K562 (cell line): ENCODE measurements around the gene PLEKHM2. TPM values are rescaled to one million over a fixed set of nuclear protein-coding genes. Genes with fewer than 3 reads are reported as not detected.
A peak's percentile ranks its signal among the peaks of the same experiment; 100 is the strongest.

Experiments
- ATAC-seq: fragments of 200-7000 bp; cut with Tn5 transposase; 3 replicates; pipeline ENCODE4 v1.9.1; 2020; ENCODE audit warnings: moderate library complexity
- BruUV-seq: library from RNA; stranded (reverse); fragments of 400-500 nt; replicated peaks from 2 replicates; lab custom pipeline; 2021; lab: Mats Ljungman, UMichigan
- CTCF ChIA-PET: fragments of 300-600 bp; formaldehyde crosslinking; extraction: SDS; loops from one replicate; lab custom pipeline; 2021; ENCODE audit warnings: low intra/inter-chr PET ratio; lab: Yijun Ruan, JAX
- POLR2A ChIA-PET: fragments of 300-600, 350-650 bp; sonication (Branson Sonifier 250); formaldehyde crosslinking; extraction: SDS; loops from one replicate; lab custom pipeline; 2021; ENCODE audit warnings: antibody characterized with exemption, inconsistent platforms; lab: Yijun Ruan, JAX
- DNase-seq, 4 experiments: peaks; one replicate each; pipeline versions ENCODE4 v3.0.0 to v3.0.0-alpha.2; 2011 to 2018; ENCODE audit warnings: low spot score in 3 of 4, mixed read lengths in 3 of 4; ENCODE audit errors: extremely low read depth in 1 of 4
- FAIRE-seq: peaks from 2 replicates; lab custom pipeline; 2011; peaks lifted over from hg19 to GRCh38; lab: Jason Lieb, UNC
- H2AFZ ChIP-seq: 2 replicates; pipeline ENCODE4 v1.6.0; 2011; ENCODE audit warnings: low read depth, low read length, control low read depth, inconsistent platforms
- H3K27ac ChIP-seq: fragments of 200-600 bp; 3 replicates; pipeline ENCODE4 v1.8.0; 2011; ENCODE audit warnings: low read depth, mild to moderate bottlenecking, control low read depth, inconsistent platforms, low read length, moderate library complexity, mixed read lengths; ENCODE audit errors: extremely low read depth
- H3K27me3 ChIP-seq, 2 experiments: fragments of 300-600 bp in 1 of 2; 2 replicates in 1 of 2; 3 replicates in 1 of 2; pipeline versions ENCODE4 v1.6.0 to v1.8.0; 2011; ENCODE audit warnings: inconsistent platforms in 2 of 2, low read length in 2 of 2, mild to moderate bottlenecking in 1 of 2, mixed read lengths in 1 of 2, moderate library complexity in 1 of 2; ENCODE audit not compliant: control insufficient read depth in 2 of 2, insufficient read depth in 2 of 2
- H3K36me3 ChIP-seq: fragments of 300-600 bp; 3 replicates; pipeline ENCODE4 v1.8.0; 2011; ENCODE audit warnings: mild to moderate bottlenecking, low read length, inconsistent platforms; ENCODE audit not compliant: control insufficient read depth, insufficient read depth
- H3K4me1 ChIP-seq, 2 experiments: fragments of 200-600 bp in 1 of 2; replicated peaks in 1 of 2; 2 replicates in 1 of 2; 3 replicates in 1 of 2; pipeline versions ENCODE4 v1.5.1 to v1.8.0; 2011; ENCODE audit warnings: inconsistent platforms in 2 of 2, low read length in 2 of 2, mild to moderate bottlenecking in 1 of 2, mixed read lengths in 1 of 2, moderate library complexity in 1 of 2; ENCODE audit not compliant: control insufficient read depth in 2 of 2, insufficient read depth in 2 of 2
- H3K4me2 ChIP-seq: 2 replicates; pipeline ENCODE4 v1.6.1; 2011; ENCODE audit warnings: low read length, control low read depth, inconsistent platforms, mixed read lengths; ENCODE audit not compliant: insufficient read depth
- H3K4me3 ChIP-seq: fragments of 200-600 bp; sonication (generic), shearing (Covaris generic); 2 replicates; pipeline ENCODE4 v1.5.1; 2016; ENCODE audit warnings: control low read depth, inconsistent platforms
- H3K79me2 ChIP-seq: fragments of 200-600 bp; 3 replicates; pipeline ENCODE4 v1.8.0; 2011; ENCODE audit warnings: low read length, inconsistent platforms; ENCODE audit not compliant: control insufficient read depth, insufficient read depth
- H3K9ac ChIP-seq, 2 experiments: 2 replicates each; pipeline versions ENCODE4 v1.6.0 to v1.6.1; 2011; ENCODE audit warnings: low read depth in 2 of 2, low read length in 2 of 2, control low read depth in 1 of 2, inconsistent platforms in 1 of 2, mild to moderate bottlenecking in 1 of 2, mixed read lengths in 1 of 2; ENCODE audit not compliant: insufficient read depth in 1 of 2
- H3K9me1 ChIP-seq: one replicate; pipeline ENCODE4 v1.6.0; 2011; ENCODE audit warnings: inconsistent platforms, mild to moderate bottlenecking, low read length, moderate library complexity; ENCODE audit not compliant: control insufficient read depth, insufficient read depth
- H3K9me3 ChIP-seq: replicated peaks from 2 replicates; pipeline ENCODE4 v1.5.1; 2011; ENCODE audit warnings: low read depth, low read length, inconsistent platforms; ENCODE audit not compliant: control insufficient read depth, insufficient read depth
- H4K20me1 ChIP-seq: replicated peaks from 2 replicates; pipeline ENCODE4 v1.6.1; 2011; ENCODE audit warnings: low read length, inconsistent platforms, mixed read lengths; ENCODE audit not compliant: control insufficient read depth, insufficient read depth
- CTCF ChIP-seq, 3 experiments: IDR thresholded peaks in 2 of 3; conservative IDR thresholded peaks in 1 of 3; 2 replicates each; pipeline ENCODE4 v1.5.1; 2011 to 2012; ENCODE audit warnings: low read length in 3 of 3, mild to moderate bottlenecking in 3 of 3, control low read depth in 2 of 3, improper control_type of control experiment in 1 of 3, inconsistent platforms in 1 of 3, low read depth in 1 of 3, mixed read lengths in 1 of 3, moderate library complexity in 1 of 3; ENCODE audit not compliant: insufficient read depth in 2 of 3
- SMC3 ChIP-seq: conservative IDR thresholded peaks from 2 replicates; pipeline ENCODE4 v1.6.1; 2011; ENCODE audit warnings: low read depth, low read length, improper control_type of control experiment; ENCODE audit not compliant: insufficient read depth
- USF1 ChIP-seq: sonication (generic); formaldehyde crosslinking; IDR thresholded peaks from 2 replicates; pipeline ENCODE4 v1.9.0; 2022; ENCODE audit warnings: mild to moderate bottlenecking, missing genetic modification reagents
- WGBS: fragments of 100-300 bp; shearing (Covaris generic); methylation state at CpG from one replicate; pipeline ENCODE4 v1.1.6; 2016; ENCODE audit warnings: low coverage, mixed read lengths; ENCODE audit not compliant: insufficient coverage; ENCODE audit errors: missing lambda C conversion rate; 5-methylcytosine and 5-hydroxymethylcytosine counted together
- in situ Hi-C: fragments of 300-500 bp; cut with MboI; formaldehyde crosslinking; loops from 4 replicates; pipeline ENCODE4 v1.15.0; 2018; ENCODE audit warnings: inconsistent platforms, mixed read lengths
- intact Hi-C: fragments of 100-400 bp; cut with micrococcal nuclease; formaldehyde crosslinking; loops from 2 replicates; pipeline ENCODE4 v1.14.2; 2022
- polyA plus RNA-seq, 8 experiments: library from polyadenylated mRNA; depleted of rRNA in 4 of 8; stranded (reverse) in 5 of 8; unstranded in 3 of 8; fragments of >200 nt; fragmentation: Nextera tagmentation in 2 of 8; fragmentation: Illumina TruSeq in 1 of 8; extraction: Ambion mirVana in 2 of 8; extraction: Trizol in 1 of 8; gene quantifications; 2 replicates each; pipeline versions ENCODE4 v1.2.1 to v1.2.3, GENCODE V29; 2011 to 2014; ENCODE audit warnings: inconsistent platforms in 1 of 8, missing spikeins in 1 of 8
- total RNA-seq, 7 experiments: library from RNA; depleted of rRNA in 6 of 7; stranded (reverse); fragments of >200 nt in 6 of 7; fragmentation: Illumina TruSeq in 2 of 7; extraction: Trizol in 2 of 7; gene quantifications; 2 replicates each; pipeline versions ENCODE4 v1.2.1 to v1.2.3, GENCODE V29; 2011 to 2021; ENCODE audit warnings: low replicate concordance in 1 of 7

The PLEKHM2 gene
- total and polyA plus RNA-seq, 9 of the 15 experiments (the other 6 are each of a cell fraction or from before 2014, with no cell fraction given): 0.27 to 63.7 (median 33.2) TPM

- Histone ChIP-seq H3K9ac (0 out of 4 replicates have a peak overlapping the region, but pooled peaks of 1 of the 2 experiments have one; percentile 56), H3K79me2 (0 out of 3 replicates have a peak, but pooled peaks cover 3% of the 10 kb centered on the region), H3K4me2 (no peak overlapping the region), H3K36me3 (peaks cover 68% of the 10 kb centered on the region), H3K27me3 (no peaks in the 10 kb centered on the region), H2AFZ (no peak overlapping the region), H3K9me3 (no peaks in the 10 kb centered on the region), H4K20me1 (peaks cover 5% of the 10 kb centered on the region), H3K4me1 (peaks cover 0 to 4% of the 10 kb centered on the region in 2 experiments; a peak in 1 of 5 replicates), H3K27ac (no peak overlapping the region), H3K4me3 (no peak overlapping the region), H3K9me1 (no peaks in the 10 kb centered on the region)
- ATAC-seq (peak; percentile 20; the same call in 1 of the 3 replicates), DNase-seq (no peak), FAIRE-seq (no peak)
- intact Hi-C loops: no loop called here
- ChIA-PET POLR2A (interaction anchor here (0.7 to 1.2 kb wide), 3 partner anchors 10 to 232 kb away, joined by 3 to 4 read pairs (median 3); no protein-coding TSS in a partner anchor), CTCF (no interaction called here)
- in situ Hi-C loops: no loop called here
- BruUV-seq: no TSS peak
- WGBS: 92% methylated on average over 12 of the region's 12 CpGs
- TF ChIP-seq CTCF (IDR thresholded peaks at IDR 0.05 in 2 of 3, conservative IDR thresholded peaks at IDR 0.05 in 1 of 3; ENCODE audit: insufficient read depth in 2 of 3, low read depth in 1 of 3, low read length in 3 of 3) (peak; percentile 17 to 41 (median 23); a peak in 3 of 6 replicates), SMC3 (0 out of 2 replicates have a peak, but pooled peaks have one; percentile 20), USF1 (no peak)
These were observed 35.4 kb downstream of the PLEKHM2 start for GRCh38 chr1:15719381-15720120.
